Panc1 (cell line): Measurements from ENCODE around the gene GCHFR.

Experiments used
- POLR2AphosphoS5 ChIP-seq: IDR thresholded peaks from 2 replicates; pipeline ENCODE4 v1.6.1; 2012; ENCODE audit warnings: mild to moderate bottlenecking, low read depth, low read length, moderate library complexity
- SIN3A ChIP-seq: IDR thresholded peaks from 2 replicates; pipeline ENCODE4 v1.6.1; 2012; ENCODE audit warnings: low read depth, mild to moderate bottlenecking, low read length, moderate library complexity, borderline replicate concordance; ENCODE audit not compliant: insufficient read depth
- TCF7L2 ChIP-seq: IDR thresholded peaks from 2 replicates; pipeline ENCODE4 v1.6.1; 2011; ENCODE audit warnings: mild to moderate bottlenecking, low read depth, low read length, inconsistent platforms
- TF ChIP-seq, protein P1 (sequence below): fragments of 450-650 bp; IDR thresholded peaks from 2 replicates; pipeline ENCODE4 v1.5.1; 2017; ENCODE audit warnings: mild to moderate bottlenecking
- TF ChIP-seq, protein P2 (sequence below), 2 experiments: IDR thresholded peaks; 2 replicates each; pipeline ENCODE4 v1.6.1; 2011 to 2012; ENCODE audit warnings: low read depth in 2 of 2, control low read depth in 1 of 2, low read length in 1 of 2, mild to moderate bottlenecking in 1 of 2, moderate library complexity in 1 of 2; ENCODE audit not compliant: insufficient read depth in 1 of 2

GRCh38 chr15:40722934-40723333 is 40.9 kb upstream of the GCHFR start:
- TF ChIP-seq, protein P1, sequence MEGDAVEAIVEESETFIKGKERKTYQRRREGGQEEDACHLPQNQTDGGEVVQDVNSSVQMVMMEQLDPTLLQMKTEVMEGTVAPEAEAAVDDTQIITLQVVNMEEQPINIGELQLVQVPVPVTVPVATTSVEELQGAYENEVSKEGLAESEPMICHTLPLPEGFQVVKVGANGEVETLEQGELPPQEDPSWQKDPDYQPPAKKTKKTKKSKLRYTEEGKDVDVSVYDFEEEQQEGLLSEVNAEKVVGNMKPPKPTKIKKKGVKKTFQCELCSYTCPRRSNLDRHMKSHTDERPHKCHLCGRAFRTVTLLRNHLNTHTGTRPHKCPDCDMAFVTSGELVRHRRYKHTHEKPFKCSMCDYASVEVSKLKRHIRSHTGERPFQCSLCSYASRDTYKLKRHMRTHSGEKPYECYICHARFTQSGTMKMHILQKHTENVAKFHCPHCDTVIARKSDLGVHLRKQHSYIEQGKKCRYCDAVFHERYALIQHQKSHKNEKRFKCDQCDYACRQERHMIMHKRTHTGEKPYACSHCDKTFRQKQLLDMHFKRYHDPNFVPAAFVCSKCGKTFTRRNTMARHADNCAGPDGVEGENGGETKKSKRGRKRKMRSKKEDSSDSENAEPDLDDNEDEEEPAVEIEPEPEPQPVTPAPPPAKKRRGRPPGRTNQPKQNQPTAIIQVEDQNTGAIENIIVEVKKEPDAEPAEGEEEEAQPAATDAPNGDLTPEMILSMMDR = no peak
- no peak for TF ChIP-seq SIN3A
- TF ChIP-seq POLR2AphosphoS5 = no peak
- TF ChIP-seq, protein P2, sequence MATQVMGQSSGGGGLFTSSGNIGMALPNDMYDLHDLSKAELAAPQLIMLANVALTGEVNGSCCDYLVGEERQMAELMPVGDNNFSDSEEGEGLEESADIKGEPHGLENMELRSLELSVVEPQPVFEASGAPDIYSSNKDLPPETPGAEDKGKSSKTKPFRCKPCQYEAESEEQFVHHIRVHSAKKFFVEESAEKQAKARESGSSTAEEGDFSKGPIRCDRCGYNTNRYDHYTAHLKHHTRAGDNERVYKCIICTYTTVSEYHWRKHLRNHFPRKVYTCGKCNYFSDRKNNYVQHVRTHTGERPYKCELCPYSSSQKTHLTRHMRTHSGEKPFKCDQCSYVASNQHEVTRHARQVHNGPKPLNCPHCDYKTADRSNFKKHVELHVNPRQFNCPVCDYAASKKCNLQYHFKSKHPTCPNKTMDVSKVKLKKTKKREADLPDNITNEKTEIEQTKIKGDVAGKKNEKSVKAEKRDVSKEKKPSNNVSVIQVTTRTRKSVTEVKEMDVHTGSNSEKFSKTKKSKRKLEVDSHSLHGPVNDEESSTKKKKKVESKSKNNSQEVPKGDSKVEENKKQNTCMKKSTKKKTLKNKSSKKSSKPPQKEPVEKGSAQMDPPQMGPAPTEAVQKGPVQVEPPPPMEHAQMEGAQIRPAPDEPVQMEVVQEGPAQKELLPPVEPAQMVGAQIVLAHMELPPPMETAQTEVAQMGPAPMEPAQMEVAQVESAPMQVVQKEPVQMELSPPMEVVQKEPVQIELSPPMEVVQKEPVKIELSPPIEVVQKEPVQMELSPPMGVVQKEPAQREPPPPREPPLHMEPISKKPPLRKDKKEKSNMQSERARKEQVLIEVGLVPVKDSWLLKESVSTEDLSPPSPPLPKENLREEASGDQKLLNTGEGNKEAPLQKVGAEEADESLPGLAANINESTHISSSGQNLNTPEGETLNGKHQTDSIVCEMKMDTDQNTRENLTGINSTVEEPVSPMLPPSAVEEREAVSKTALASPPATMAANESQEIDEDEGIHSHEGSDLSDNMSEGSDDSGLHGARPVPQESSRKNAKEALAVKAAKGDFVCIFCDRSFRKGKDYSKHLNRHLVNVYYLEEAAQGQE (IDR thresholded peaks at IDR 0.05; ENCODE audit: insufficient read depth in 1 of 2, low read depth in 2 of 2, low read length in 1 of 2) = no peak
- no peak for TF ChIP-seq TCF7L2
